Measurements from ENCODE around the gene APOL3.

Gene APOL3

DNA sequence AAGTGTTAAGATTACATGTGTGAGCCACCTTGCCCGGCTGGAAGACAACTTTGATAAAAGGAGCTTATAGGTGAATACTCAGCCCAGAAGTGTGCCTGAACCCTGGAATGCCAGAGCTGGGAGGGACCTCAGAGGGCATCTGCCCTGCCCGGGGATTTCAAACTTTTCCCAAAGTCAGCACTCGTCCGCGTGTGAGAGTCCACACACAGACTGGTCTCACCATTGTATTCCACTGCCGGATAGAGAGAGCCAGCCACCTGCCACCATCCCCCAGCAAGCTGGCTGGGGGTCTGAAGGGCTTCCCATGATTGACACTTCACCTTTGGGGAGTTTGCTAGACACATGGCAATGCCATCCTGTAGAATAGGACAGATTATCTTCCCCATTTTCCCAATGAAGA lies 49.2 kb downstream of the APOL3 start:
- ChIA-PET CTCF (interaction anchor here (0.8 to 1.5 kb wide), 3 partner anchors 9 to 180 kb away, joined by 3 to 7 read pairs (median 4); no protein-coding TSS in a partner anchor), POLR2A (no interaction called here)
- TF ChIP-seq, protein P1, sequence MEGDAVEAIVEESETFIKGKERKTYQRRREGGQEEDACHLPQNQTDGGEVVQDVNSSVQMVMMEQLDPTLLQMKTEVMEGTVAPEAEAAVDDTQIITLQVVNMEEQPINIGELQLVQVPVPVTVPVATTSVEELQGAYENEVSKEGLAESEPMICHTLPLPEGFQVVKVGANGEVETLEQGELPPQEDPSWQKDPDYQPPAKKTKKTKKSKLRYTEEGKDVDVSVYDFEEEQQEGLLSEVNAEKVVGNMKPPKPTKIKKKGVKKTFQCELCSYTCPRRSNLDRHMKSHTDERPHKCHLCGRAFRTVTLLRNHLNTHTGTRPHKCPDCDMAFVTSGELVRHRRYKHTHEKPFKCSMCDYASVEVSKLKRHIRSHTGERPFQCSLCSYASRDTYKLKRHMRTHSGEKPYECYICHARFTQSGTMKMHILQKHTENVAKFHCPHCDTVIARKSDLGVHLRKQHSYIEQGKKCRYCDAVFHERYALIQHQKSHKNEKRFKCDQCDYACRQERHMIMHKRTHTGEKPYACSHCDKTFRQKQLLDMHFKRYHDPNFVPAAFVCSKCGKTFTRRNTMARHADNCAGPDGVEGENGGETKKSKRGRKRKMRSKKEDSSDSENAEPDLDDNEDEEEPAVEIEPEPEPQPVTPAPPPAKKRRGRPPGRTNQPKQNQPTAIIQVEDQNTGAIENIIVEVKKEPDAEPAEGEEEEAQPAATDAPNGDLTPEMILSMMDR (IDR thresholded peaks at IDR 0.05; ENCODE audit: insufficient read depth, low read length, missing control alignments): no peak

DNA sequence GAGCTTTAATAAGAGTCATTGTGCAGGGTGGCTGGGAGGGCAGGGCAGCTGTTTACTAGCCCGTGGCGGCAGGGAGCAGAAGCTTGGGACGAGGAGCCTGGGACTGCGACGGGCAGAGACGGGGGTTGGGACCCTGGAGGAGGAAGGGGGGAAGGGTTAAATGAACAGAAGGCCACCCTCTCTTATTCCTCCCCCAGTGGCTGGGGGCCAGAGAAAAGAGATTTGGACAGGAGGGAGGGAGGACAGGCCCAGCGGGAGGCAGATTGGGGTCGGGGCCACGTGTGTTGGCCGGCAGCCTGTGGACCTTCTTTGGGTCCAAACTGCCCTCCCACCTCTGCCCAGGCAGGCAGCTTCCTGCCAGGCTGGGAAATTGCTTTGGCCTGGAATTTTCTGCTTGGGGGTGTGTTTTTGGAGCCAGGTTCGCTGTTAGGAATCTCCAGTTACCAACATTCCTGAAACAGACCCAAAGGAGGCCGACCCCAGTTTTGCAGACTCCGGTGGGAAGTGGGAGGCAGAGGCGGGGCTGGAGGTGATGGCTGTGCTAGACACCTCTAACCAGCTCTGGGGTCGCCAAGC lies 50.2 kb downstream of the APOL3 start:
- DNase-seq (ENCODE audit: low read depth, low spot score): no peak
- H3K4me3 ChIP-seq (ENCODE audit: low read depth, low read length): no peak overlapping the region
- CTCF ChIA-PET: interaction anchor here (0.6 to 2.0 kb wide), 4 partner anchors 10 to 179 kb away, joined by 3 to 4 read pairs (median 4); no protein-coding TSS in a partner anchor
- TF ChIP-seq, protein P1 (IDR thresholded peaks at IDR 0.05; ENCODE audit: insufficient read depth, low read length, missing control alignments): no peak
- POLR2A ChIA-PET: no interaction called here

More for the DNA sequence above, 49.2 kb downstream of the APOL3 start:
- no peak for DNase-seq (ENCODE audit: low read depth, low spot score)
- no peak overlapping the region for H3K4me3 ChIP-seq (ENCODE audit: low read depth, low read length)

DNA sequence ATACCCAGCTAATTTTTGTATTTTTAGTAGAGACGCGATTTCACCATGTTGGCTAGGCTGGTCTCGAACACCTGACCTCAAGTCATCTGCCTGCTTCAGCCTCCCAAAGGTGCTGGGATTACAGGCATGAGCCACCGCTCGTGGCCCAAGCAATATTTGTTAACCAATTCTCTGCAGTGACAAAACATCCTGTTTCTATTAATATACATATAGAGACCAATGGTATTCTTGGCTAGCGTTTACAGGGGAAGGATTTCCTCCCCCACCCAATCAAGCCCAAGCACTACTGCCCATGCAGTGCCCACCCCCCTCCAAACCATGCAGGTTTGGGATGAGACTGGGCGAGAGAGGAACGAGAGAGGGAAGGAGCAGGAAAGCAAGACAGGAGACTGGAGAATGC lies 53.1 kb downstream of the APOL3 start:
- TF ChIP-seq, protein P1 (IDR thresholded peaks at IDR 0.05; ENCODE audit: insufficient read depth, low read length, missing control alignments): no peak
- H3K4me3 ChIP-seq (ENCODE audit: low read depth, low read length): no peak overlapping the region
- DNase-seq (ENCODE audit: low read depth, low spot score): no peak
- POLR2A ChIA-PET: no interaction called here
- CTCF ChIA-PET: no interaction called here

DNA sequence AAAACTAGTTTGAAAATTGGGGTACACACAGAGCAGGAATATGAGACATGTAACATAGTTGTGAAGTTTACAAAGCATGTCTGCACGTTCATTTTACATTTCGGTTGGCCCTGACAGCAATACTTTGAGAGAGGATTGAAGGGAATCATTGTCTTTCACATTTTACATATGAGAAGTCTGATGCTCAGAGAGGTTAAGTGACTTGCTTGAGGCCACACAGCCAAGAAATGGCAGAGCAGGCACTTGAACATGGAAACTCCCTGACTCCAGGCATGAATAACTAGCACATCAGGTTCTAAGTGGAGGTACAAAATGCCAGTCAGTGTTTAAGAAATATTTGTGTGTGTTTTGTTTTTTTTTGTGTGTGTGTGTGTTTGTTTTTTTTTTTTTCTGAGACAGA lies 53.6 kb downstream of the APOL3 start:
- DNase-seq (ENCODE audit: low read depth, low spot score): no peak
- TF ChIP-seq, protein P1 (IDR thresholded peaks at IDR 0.05; ENCODE audit: insufficient read depth, low read length, missing control alignments): no peak
- ChIA-PET POLR2A (no interaction called here), CTCF (no interaction called here)
- H3K4me3 ChIP-seq (ENCODE audit: low read depth, low read length): no peak overlapping the region

DNA sequence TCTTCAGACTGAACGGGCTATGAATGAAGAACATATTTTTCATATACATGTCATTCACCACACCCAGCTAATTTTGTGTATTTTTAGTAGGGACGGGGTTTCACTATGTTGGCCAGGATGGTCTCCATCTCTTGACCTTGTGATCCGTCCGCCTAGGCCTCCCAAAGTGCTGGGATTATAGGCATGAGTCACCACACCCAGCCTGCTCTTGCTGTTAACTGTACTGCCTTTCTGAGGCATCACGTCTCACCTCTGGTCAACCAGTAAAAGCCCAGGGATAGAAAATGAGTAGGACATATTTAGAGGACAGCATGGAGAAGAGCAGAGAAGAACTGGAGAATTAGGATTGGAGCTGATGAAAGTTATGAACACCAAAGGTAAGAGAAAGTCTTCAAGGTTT lies 55.6 kb downstream of the APOL3 start:
- POLR2A ChIA-PET: no interaction called here
- no peak overlapping the region for H3K4me3 ChIP-seq (ENCODE audit: low read depth, low read length)
- DNase-seq (ENCODE audit: low read depth, low spot score): no peak
- TF ChIP-seq, protein P1 (IDR thresholded peaks at IDR 0.05; ENCODE audit: insufficient read depth, low read length, missing control alignments): no peak
- CTCF ChIA-PET: interaction anchor here (1.1 to 1.2 kb wide), 2 partner anchors 12 to 39 kb away, joined by 3 to 4 read pairs; no protein-coding TSS in a partner anchor

DNA sequence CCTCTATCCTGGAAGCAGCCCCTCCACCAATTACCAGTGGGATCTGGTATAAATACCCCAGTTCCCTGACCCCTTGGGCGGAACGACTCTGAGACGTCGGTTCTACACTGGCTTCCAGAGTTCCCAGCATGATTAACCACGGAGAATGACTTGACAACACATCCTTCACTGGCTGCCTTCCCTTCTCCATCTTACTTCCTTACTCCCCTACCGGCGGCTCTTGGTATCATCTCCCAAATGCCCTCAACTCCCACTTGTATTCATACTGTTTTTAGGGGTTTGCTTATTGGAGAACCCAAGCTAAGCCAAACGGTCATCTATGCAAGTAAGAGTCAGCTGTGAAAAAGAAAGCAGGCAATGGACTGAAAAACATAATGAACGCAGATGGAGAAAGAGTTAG lies 56.1 kb downstream of the APOL3 start:
- ChIA-PET POLR2A (no interaction called here), CTCF (interaction anchor here (1.1 kb wide), 1 partner anchor 12 kb away, joined by 4 read pairs; no protein-coding TSS in a partner anchor)
- DNase-seq (ENCODE audit: low read depth, low spot score): no peak
- H3K4me3 ChIP-seq (ENCODE audit: low read depth, low read length): no peak overlapping the region
- TF ChIP-seq, protein P1 (IDR thresholded peaks at IDR 0.05; ENCODE audit: insufficient read depth, low read length, missing control alignments): no peak

Data from AG04449 (cell line).